Gastrocnemius medialis (tissue), 4 donors: Measurements from ENCODE around the gene GSTM2. TPM values are rescaled to one million over a fixed set of nuclear protein-coding genes. Genes with fewer than 3 reads are reported as not detected.

Experiments
- ATAC-seq, 2 donors: fragments of 150-250 bp; one replicate each; pipeline ENCODE4 v1.9.1; 2016
- DNase-seq, 2 donors: peaks; one replicate each; pipeline ENCODE4 v3.0.0-alpha.2; 2019
- H3K27ac ChIP-seq, 4 donors: fragments of 200-600 bp; sonication (generic); 1 replicate in 1 of 4; 2 replicates in 3 of 4; pipeline ENCODE4 v1.5.1; 2016 to 2018; ENCODE audit warnings: mild to moderate bottlenecking in 2 of 4, moderate library complexity in 1 of 4
- H3K27me3 ChIP-seq, 3 donors: fragments of 200-600 bp; sonication (generic) in 2 of 3; 1 replicate in 1 of 3; 2 replicates in 2 of 3; pipeline versions ENCODE4 v1.5.1 to v1.6.0; 2016 to 2019; ENCODE audit warnings: mild to moderate bottlenecking in 1 of 3, moderate library complexity in 1 of 3
- H3K36me3 ChIP-seq, 2 donors: fragments of 200-600 bp; sonication (generic) in 1 of 2; one replicate each; pipeline ENCODE4 v1.5.1; 2017 to 2018
- H3K4me1 ChIP-seq, 2 donors: fragments of 200-600 bp; sonication (generic) in 1 of 2; one replicate each; pipeline ENCODE4 v1.5.1; 2016 to 2017; ENCODE audit warnings: mild to moderate bottlenecking in 2 of 2
- H3K4me3 ChIP-seq, 4 donors: fragments of 200-600 bp; sonication (generic) in 3 of 4; 1 replicate in 1 of 4; 2 replicates in 3 of 4; pipeline ENCODE4 v1.5.1; 2016 to 2019; ENCODE audit warnings: mild to moderate bottlenecking in 2 of 4
- H3K9me3 ChIP-seq, 3 donors: fragments of 200-600 bp; sonication (generic) in 2 of 3; 1 replicate in 1 of 3; 2 replicates in 2 of 3; pipeline ENCODE4 v1.5.1; 2016 to 2019
- POLR2A ChIP-seq, 2 donors: fragments of 450-650 bp; IDR thresholded peaks; one replicate each; pipeline ENCODE4 v1.6.1; 2017; ENCODE audit warnings: antibody characterized with exemption in 2 of 2, mild to moderate bottlenecking in 2 of 2, moderate library complexity in 2 of 2
- in situ Hi-C, 4 donors: fragments of 200-750 bp; cut with MboI; loops; one replicate each; pipeline versions ENCODE4 v1.15.0 to v1.8.0; 2017; ENCODE audit warnings: low sequenced_read_pairs in 4 of 4
- intact Hi-C: fragments of 100-400 bp; cut with DNase I; formaldehyde crosslinking; loops from one replicate; pipeline ENCODE4 v1.15.1; 2023; ENCODE audit warnings: low total_unique reads
- total RNA-seq, 4 donors: library from RNA; depleted of rRNA; stranded (reverse); fragments of >200 nt; gene quantifications; one replicate each; pipeline versions ENCODE4 v1.1.0 to v1.2.3, GENCODE V29; 2016
- TF ChIP-seq, protein P1 (sequence below), 5 experiments: fragments of 450-650 bp in 3 of 5; fragments of 200-600 bp in 2 of 5; sonication (generic) in 2 of 5; IDR thresholded peaks in 4 of 5; conservative IDR thresholded peaks in 1 of 5; 1 replicate in 4 of 5; 2 replicates in 1 of 5; pipeline ENCODE4 v1.5.1; 2016 to 2019; ENCODE audit warnings: antibody characterized with exemption in 5 of 5, mild to moderate bottlenecking in 3 of 5, moderate library complexity in 3 of 5

The GSTM2 gene
- total RNA-seq, 4 donors from 2014 or later, result 29.2 to 41.4 (median 39.0) TPM

DNA sequence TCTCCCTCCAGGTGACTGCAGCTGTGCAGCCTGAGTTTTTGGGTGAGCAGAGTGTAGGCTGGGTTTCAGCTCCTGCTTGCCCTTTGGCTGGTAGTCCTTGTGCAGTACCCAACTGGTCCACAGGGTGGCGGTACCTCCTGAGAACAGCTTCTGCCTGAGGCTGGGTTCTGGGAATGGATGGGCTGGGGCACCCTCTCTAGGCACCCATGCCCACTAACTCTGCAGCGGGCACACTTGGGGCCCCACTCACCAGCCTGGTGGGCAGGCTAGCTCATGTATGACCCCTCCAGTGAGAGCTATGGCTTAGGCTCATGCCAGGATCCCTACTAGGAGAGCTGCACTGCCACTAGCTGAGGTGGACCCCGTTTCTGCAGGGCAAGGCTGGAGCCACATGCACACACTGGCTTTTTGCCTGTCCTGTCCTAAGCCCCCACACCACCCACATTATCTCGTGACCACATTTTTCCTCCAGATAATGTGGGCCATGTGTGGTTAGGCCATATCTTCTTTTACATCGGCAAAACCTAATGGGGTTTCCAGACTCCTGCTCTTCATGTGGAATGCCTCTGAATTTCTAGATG, 27.5 kb upstream of the GSTM2 start:
- Histone ChIP-seq H3K4me3 (no peak overlapping the region), H3K9me3 (no peaks in the 10 kb centered on the region), H3K4me1 (peaks cover 10 to 11% of the 10 kb centered on the region in 2 donors), H3K36me3 (no peaks in the 10 kb centered on the region), H3K27me3 (no peaks in the 10 kb centered on the region), H3K27ac (no peak overlapping the region)
- ATAC-seq (peak; percentile 35 to 80), DNase-seq (peak; percentile 44 to 75)
- in situ Hi-C loops (loop anchor here (5.0 to 10.0 kb wide), 3 partner anchors 132 to 347 kb away; partner anchors contain the start of gene AHCYL1 (in 1 of the 4)), intact Hi-C loops (loop anchor here (1.0 to 5.0 kb wide), 4 partner anchors 62 to 344 kb away; partner anchors contain the start of genes AHCYL1 and GNAI3)
- TF ChIP-seq, protein P1, sequence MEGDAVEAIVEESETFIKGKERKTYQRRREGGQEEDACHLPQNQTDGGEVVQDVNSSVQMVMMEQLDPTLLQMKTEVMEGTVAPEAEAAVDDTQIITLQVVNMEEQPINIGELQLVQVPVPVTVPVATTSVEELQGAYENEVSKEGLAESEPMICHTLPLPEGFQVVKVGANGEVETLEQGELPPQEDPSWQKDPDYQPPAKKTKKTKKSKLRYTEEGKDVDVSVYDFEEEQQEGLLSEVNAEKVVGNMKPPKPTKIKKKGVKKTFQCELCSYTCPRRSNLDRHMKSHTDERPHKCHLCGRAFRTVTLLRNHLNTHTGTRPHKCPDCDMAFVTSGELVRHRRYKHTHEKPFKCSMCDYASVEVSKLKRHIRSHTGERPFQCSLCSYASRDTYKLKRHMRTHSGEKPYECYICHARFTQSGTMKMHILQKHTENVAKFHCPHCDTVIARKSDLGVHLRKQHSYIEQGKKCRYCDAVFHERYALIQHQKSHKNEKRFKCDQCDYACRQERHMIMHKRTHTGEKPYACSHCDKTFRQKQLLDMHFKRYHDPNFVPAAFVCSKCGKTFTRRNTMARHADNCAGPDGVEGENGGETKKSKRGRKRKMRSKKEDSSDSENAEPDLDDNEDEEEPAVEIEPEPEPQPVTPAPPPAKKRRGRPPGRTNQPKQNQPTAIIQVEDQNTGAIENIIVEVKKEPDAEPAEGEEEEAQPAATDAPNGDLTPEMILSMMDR (IDR thresholded peaks at IDR 0.05 in 4 of 5, conservative IDR thresholded peaks at IDR 0.05 in 1 of 5), result peak; percentile 77 to 93 (median 86)
- no peak for TF ChIP-seq POLR2A (IDR thresholded peaks at IDR 0.05)

DNA sequence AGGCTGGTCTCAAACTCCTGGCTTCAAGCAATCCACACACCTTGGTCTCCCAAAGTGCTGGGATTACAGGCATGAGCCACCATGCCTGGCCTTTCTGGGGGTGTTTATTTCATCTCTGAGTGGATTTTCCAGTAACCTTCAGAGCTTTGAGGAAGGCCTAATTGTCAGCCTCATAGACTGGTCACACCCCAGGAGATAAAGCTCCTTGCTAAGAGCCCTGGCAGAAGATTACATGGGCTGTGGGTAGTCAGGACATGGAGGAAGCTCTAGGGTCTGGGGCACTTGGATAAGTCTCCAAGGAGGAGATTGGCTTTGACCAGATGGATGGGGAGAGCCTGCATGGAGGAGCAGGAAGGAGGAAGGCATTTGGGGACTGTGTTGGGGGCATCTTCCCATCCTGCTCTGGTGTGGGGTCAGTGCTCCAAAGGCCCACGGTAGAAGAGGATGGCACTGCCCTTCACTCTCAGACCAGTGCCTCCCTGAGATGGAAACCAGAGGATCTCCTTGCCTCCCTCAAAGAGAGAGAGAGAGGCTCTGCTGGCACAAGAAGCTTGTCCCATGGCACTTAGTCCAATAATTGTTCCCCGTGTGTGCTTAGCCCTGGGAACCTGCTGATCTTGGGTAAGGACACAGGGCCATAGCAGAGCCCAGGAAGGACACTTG, 26.6 kb upstream of the GSTM2 start:
- Histone ChIP-seq H3K36me3 (no peaks in the 10 kb centered on the region), H3K4me3 (no peak overlapping the region), H3K4me1 (peaks cover 5 to 11% of the 10 kb centered on the region in 2 donors), H3K27ac (no peak overlapping the region), H3K9me3 (no peaks in the 10 kb centered on the region), H3K27me3 (no peaks in the 10 kb centered on the region)
- no peak for TF ChIP-seq POLR2A (IDR thresholded peaks at IDR 0.05)
- TF ChIP-seq, protein P1 (IDR thresholded peaks at IDR 0.05 in 4 of 5, conservative IDR thresholded peaks at IDR 0.05 in 1 of 5), result no peak
- in situ Hi-C loops, result loop anchor here (5.0 to 10.0 kb wide), 3 partner anchors 131 to 346 kb away; partner anchors contain the start of gene AHCYL1 (in 1 of the 4)
- intact Hi-C loops, result loop anchor here (2.0 to 5.0 kb wide), 3 partner anchors 61 to 344 kb away; partner anchors contain the start of genes AHCYL1 and GNAI3
- DNase-seq, result no peak
- ATAC-seq, result no peak

DNA sequence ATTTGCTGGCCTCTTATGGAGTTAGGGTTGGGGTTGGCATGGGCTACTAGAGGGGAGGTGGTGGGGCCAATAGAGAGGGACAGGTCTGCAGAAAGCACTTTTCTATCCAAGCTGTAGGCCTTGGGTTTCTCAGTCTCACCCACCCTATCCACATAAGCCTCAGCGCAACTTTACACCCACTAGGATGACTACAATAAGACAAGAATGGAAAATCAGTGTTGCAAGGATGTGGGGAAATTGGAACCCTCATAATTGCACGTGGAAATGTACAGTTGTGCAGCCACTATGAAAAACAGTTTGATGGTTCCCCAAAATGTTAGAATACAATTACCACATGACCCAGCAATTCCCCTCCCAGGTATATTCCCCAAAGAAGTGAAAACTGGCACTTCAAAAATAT, 26.0 kb upstream of the GSTM2 start:
- H3K36me3 ChIP-seq, result no peaks in the 10 kb centered on the region
- H3K27me3 ChIP-seq, result no peaks in the 10 kb centered on the region
- intact Hi-C loops (loop anchor here (2.0 to 5.0 kb wide), 4 partner anchors 45 to 343 kb away; partner anchors contain the start of genes AHCYL1, GNAI3 and GSTM1), in situ Hi-C loops (loop anchor here (5.0 to 10.0 kb wide), 3 partner anchors 130 to 345 kb away; partner anchors contain the start of gene AHCYL1 (in 1 of the 4))
- TF ChIP-seq POLR2A (IDR thresholded peaks at IDR 0.05), result no peak
- TF ChIP-seq, protein P1 (IDR thresholded peaks at IDR 0.05 in 4 of 5, conservative IDR thresholded peaks at IDR 0.05 in 1 of 5), result no peak
- DNase-seq (no peak), ATAC-seq (no peak)
- no peaks in the 10 kb centered on the region for H3K9me3 ChIP-seq
- H3K4me3 ChIP-seq, result no peak overlapping the region
- peaks cover 0 to 6% of the 10 kb centered on the region in 2 donors for H3K4me1 ChIP-seq
- no peak overlapping the region for H3K27ac ChIP-seq

DNA sequence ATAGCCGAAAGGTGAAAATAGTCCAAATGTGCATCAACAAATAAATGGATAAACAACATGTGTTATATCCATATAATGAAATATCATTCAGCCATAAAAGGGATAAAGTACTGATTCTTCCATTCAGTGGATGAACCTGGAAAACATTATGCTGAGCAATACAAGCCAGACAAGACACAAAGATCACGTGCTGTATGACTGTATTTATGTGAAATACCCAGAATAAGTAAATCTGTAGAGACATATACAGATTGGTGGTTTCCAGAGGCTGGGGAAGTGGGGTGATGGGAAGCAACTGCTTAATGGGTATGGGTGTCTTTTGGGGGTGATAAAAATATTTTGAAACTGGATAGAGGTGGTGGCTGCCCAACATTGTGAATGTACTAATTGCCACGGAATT, 25.2 kb upstream of the GSTM2 start:
- intact Hi-C loops, result loop anchor here (2.0 to 5.0 kb wide), 3 partner anchors 44 to 95 kb away; partner anchors contain the start of genes GNAI3 and GSTM1
- Histone ChIP-seq H3K27me3 (no peaks in the 10 kb centered on the region), H3K27ac (no peak overlapping the region), H3K9me3 (no peaks in the 10 kb centered on the region), H3K4me3 (no peak overlapping the region), H3K4me1 (peaks cover 0 to 6% of the 10 kb centered on the region in 2 donors), H3K36me3 (no peaks in the 10 kb centered on the region)
- TF ChIP-seq, protein P1 (IDR thresholded peaks at IDR 0.05 in 4 of 5, conservative IDR thresholded peaks at IDR 0.05 in 1 of 5), result no peak
- no peak for TF ChIP-seq POLR2A (IDR thresholded peaks at IDR 0.05)
- DNase-seq (no peak), ATAC-seq (no peak)
- in situ Hi-C loops, result loop anchor here (5.0 to 10.0 kb wide), 3 partner anchors 130 to 345 kb away; partner anchors contain the start of gene AHCYL1 (in 1 of the 4)
